Endothelial cell (in vitro differentiated cells): ENCODE data around the gene CELF1. TPM values are rescaled to one million over a fixed set of nuclear protein-coding genes. Genes with fewer than 3 reads are reported as not detected.

ENCODE experiments used
- DNase-seq: peaks from one replicate; pipeline ENCODE4 v3.0.0; 2021; ENCODE audit warnings: low spot score
- H3K27ac Mint-ChIP-seq: one replicate; pipeline ENCODE4 v1.8.0; 2021; ENCODE audit warnings: mixed read lengths, inconsistent platforms; ENCODE audit not compliant: unreplicated experiment
- H3K27me3 Mint-ChIP-seq: one replicate; pipeline ENCODE4 v1.8.0; 2021; ENCODE audit warnings: mild to moderate bottlenecking, moderate library complexity, mixed read lengths, inconsistent platforms; ENCODE audit not compliant: unreplicated experiment
- H3K36me3 Mint-ChIP-seq: one replicate; pipeline ENCODE4 v1.8.0; 2021; ENCODE audit warnings: mild to moderate bottlenecking, low read depth, mixed read lengths, inconsistent platforms; ENCODE audit not compliant: unreplicated experiment
- H3K4me1 Mint-ChIP-seq: one replicate; pipeline ENCODE4 v1.8.0; 2021; ENCODE audit warnings: mild to moderate bottlenecking, mixed read lengths, inconsistent platforms; ENCODE audit not compliant: unreplicated experiment
- H3K4me3 Mint-ChIP-seq: one replicate; pipeline ENCODE4 v1.8.0; 2021; ENCODE audit warnings: mild to moderate bottlenecking, mixed read lengths, inconsistent platforms; ENCODE audit not compliant: unreplicated experiment
- H3K9me3 Mint-ChIP-seq: one replicate; pipeline ENCODE4 v1.8.0; 2021; ENCODE audit warnings: mixed read lengths, inconsistent platforms; ENCODE audit not compliant: unreplicated experiment
- total RNA-seq: library from RNA; stranded (reverse); fragmentation: NEBNext Ultra II Directional; extraction: Animal tissue kit (Norgen Biotek cat#: 25700); gene quantifications from one replicate; pipeline ENCODE4 v1.2.1, GENCODE V29; 2021; ENCODE audit not compliant: unreplicated experiment
- TF ChIP-seq, protein P1 (sequence below): fragments of 200-600 bp; sonication (generic); IDR thresholded peaks from one replicate; pipeline ENCODE4 v1.5.0; 2021; ENCODE audit warnings: antibody characterized with exemption; ENCODE audit not compliant: unreplicated experiment

The CELF1 gene
- total RNA-seq, 1 donor from 2014 or later, result 162 TPM

DNA sequence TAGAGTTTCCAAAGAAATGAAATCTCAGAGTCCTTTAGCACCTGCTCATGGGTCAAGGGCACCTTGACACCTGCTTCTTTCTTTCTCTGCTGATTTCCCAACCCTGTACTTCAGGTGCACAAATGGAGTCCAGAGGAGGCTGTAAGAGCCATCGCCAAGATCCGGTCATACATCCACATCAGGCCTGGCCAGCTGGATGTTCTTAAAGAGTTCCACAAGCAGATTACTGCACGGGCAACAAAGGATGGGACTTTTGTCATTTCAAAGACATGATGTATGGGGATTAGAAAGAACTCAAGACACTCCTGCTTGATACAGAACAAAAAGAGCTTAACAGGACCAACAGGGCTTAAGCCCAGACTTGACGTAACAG, 18.4 kb upstream of the CELF1 start:
- TF ChIP-seq, protein P1, sequence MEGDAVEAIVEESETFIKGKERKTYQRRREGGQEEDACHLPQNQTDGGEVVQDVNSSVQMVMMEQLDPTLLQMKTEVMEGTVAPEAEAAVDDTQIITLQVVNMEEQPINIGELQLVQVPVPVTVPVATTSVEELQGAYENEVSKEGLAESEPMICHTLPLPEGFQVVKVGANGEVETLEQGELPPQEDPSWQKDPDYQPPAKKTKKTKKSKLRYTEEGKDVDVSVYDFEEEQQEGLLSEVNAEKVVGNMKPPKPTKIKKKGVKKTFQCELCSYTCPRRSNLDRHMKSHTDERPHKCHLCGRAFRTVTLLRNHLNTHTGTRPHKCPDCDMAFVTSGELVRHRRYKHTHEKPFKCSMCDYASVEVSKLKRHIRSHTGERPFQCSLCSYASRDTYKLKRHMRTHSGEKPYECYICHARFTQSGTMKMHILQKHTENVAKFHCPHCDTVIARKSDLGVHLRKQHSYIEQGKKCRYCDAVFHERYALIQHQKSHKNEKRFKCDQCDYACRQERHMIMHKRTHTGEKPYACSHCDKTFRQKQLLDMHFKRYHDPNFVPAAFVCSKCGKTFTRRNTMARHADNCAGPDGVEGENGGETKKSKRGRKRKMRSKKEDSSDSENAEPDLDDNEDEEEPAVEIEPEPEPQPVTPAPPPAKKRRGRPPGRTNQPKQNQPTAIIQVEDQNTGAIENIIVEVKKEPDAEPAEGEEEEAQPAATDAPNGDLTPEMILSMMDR, result no peak
- Mint-ChIP-seq H3K9me3 (no peaks in the 10 kb centered on the region), H3K4me3 (no peak overlapping the region), H3K27me3 (no peaks in the 10 kb centered on the region), H3K4me1 (peaks cover 35% of the 10 kb centered on the region), H3K27ac (peak overlapping the region; percentile 92), H3K36me3 (peaks cover 21% of the 10 kb centered on the region)
- DNase-seq, result no peak

DNA sequence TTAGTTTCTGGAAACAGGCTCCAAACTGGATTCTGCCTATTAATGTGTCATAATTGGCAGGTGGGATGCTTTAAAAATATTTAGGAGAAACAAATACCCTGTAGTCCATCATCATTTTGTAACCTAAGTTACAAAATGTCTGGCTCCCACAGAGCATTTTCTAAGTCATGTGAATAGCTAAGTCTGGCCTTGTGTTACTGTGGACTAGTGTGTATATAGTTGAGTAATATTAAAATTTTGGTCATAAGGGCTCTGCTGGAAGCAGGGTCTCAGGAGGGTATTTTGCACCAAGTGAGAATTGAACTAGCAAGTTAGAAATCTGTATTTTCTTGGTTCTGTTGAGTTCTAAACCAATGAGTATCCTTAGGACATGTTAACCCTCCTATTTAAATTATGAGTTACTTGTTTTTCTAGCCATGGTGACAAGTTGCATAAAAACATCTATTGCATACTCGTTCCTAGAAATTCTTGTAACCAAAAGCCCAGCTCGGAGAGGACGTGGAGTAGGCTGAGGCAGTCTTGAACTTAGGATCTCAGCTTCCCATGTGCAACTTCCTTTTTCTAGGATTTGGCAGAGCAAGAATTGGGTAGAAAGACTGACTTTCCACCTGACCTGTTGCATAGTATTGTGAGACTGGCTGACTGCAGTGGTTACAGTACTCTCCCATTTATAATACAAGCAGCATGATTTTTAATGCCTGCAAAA, 17.9 kb upstream of the CELF1 start:
- Mint-ChIP-seq H3K27me3 (no peaks in the 10 kb centered on the region), H3K9me3 (no peaks in the 10 kb centered on the region), H3K4me3 (no peak overlapping the region), H3K4me1 (peaks cover 36% of the 10 kb centered on the region), H3K27ac (no peak overlapping the region), H3K36me3 (peaks cover 21% of the 10 kb centered on the region)
- TF ChIP-seq, protein P1, result no peak
- no peak for DNase-seq

DNA sequence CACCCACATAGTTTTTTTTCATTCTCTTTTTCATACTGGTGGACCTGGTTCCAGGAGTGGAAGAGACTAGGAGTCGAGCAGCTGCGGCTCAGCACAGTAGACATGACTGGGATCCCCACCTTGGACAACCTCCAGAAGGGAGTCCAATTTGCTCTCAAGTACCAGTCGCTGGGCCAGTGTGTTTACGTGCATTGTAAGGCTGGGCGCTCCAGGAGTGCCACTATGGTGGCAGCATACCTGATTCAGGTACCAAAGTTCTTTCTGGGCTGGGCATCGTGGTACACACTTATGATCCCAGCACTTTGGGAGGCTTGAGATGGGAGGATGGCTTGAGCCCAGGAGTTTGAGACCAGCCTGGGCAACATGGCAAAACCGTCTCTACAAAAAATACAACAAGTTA, 16.7 kb upstream of the CELF1 start:
- peaks cover 20% of the 10 kb centered on the region for H3K36me3 Mint-ChIP-seq
- H3K9me3 Mint-ChIP-seq, result no peaks in the 10 kb centered on the region
- no peak for DNase-seq
- H3K27me3 Mint-ChIP-seq, result no peaks in the 10 kb centered on the region
- TF ChIP-seq, protein P1, result no peak
- H3K27ac Mint-ChIP-seq, result no peak overlapping the region
- H3K4me1 Mint-ChIP-seq, result peaks cover 40% of the 10 kb centered on the region
- H3K4me3 Mint-ChIP-seq, result no peak overlapping the region

DNA sequence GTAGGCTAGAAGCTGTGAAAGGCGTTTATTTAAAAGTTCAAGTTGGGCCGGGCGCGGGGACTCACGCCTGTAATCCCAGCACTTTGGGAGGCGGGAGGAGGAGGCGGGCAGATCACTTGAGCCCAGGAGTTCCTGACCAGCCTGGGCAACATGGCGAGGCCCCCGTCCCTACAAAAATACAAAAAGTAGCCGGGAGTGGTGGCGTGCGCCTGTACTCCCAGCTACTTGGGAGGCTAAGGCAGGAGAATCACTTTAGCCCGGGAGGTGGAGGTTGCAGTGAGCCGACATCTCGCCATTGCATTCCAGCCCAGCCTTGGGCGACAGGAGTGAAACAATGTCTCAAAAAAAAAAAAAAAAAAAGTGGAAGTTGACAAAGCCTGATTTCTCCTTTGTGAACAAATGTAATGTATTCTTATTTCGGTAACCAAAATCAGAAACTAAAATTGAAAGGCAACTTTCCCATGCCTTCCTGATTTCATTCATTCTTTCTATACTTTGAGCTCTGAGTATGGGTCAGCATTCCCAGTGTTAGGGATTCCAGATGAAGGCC, 13.3 kb upstream of the CELF1 start:
- Mint-ChIP-seq H3K4me1 (peaks cover 13% of the 10 kb centered on the region), H3K27ac (no peak overlapping the region), H3K36me3 (peaks cover 5% of the 10 kb centered on the region), H3K27me3 (peaks cover 3% of the 10 kb centered on the region), H3K9me3 (no peaks in the 10 kb centered on the region), H3K4me3 (peak overlapping the region; percentile 88)
- DNase-seq, result no peak
- TF ChIP-seq, protein P1, result no peak
